Nephron progenitor cell (in vitro differentiated cells): ENCODE data around the gene PGLYRP4.

ENCODE experiments used
- DNase-seq: peaks from one replicate; pipeline ENCODE4 v3.0.0; 2021
- H3K27ac Mint-ChIP-seq: 2 replicates; pipeline ENCODE4 v1.8.0; 2021; ENCODE audit warnings: mild to moderate bottlenecking, moderate library complexity, mixed read lengths
- H3K27me3 Mint-ChIP-seq: 2 replicates; pipeline ENCODE4 v1.8.0; 2021; ENCODE audit warnings: mild to moderate bottlenecking, low read depth, mixed read lengths; ENCODE audit not compliant: poor library complexity
- H3K36me3 Mint-ChIP-seq: 2 replicates; pipeline ENCODE4 v1.8.0; 2021; ENCODE audit warnings: low read depth, mixed read lengths
- H3K4me1 Mint-ChIP-seq: 2 replicates; pipeline ENCODE4 v1.8.0; 2021; ENCODE audit warnings: mixed read lengths
- H3K4me3 Mint-ChIP-seq: 2 replicates; pipeline ENCODE4 v1.8.0; 2021; ENCODE audit warnings: mild to moderate bottlenecking, moderate library complexity, mixed read lengths
- H3K9me3 Mint-ChIP-seq: 2 replicates; pipeline ENCODE4 v1.8.0; 2021; ENCODE audit warnings: mild to moderate bottlenecking, moderate library complexity, mixed read lengths
- TF ChIP-seq, protein P1 (sequence below): fragments of 200-600 bp; sonication (generic); IDR thresholded peaks from 2 replicates; pipeline ENCODE4 v1.5.0; 2021; ENCODE audit warnings: antibody characterized with exemption

Gene PGLYRP4

GRCh38 chr1:153310526-153310925 lies 38.1 kb downstream of the PGLYRP4 start:
- H3K4me3 Mint-ChIP-seq, result no peak overlapping the region
- H3K27ac Mint-ChIP-seq, result no peak overlapping the region
- H3K9me3 Mint-ChIP-seq, result peaks cover 47% of the 10 kb centered on the region
- no peaks in the 10 kb centered on the region for H3K4me1 Mint-ChIP-seq
- TF ChIP-seq, protein P1, sequence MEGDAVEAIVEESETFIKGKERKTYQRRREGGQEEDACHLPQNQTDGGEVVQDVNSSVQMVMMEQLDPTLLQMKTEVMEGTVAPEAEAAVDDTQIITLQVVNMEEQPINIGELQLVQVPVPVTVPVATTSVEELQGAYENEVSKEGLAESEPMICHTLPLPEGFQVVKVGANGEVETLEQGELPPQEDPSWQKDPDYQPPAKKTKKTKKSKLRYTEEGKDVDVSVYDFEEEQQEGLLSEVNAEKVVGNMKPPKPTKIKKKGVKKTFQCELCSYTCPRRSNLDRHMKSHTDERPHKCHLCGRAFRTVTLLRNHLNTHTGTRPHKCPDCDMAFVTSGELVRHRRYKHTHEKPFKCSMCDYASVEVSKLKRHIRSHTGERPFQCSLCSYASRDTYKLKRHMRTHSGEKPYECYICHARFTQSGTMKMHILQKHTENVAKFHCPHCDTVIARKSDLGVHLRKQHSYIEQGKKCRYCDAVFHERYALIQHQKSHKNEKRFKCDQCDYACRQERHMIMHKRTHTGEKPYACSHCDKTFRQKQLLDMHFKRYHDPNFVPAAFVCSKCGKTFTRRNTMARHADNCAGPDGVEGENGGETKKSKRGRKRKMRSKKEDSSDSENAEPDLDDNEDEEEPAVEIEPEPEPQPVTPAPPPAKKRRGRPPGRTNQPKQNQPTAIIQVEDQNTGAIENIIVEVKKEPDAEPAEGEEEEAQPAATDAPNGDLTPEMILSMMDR, result no peak
- DNase-seq, result no peak
- no peaks in the 10 kb centered on the region for H3K36me3 Mint-ChIP-seq
- H3K27me3 Mint-ChIP-seq, result peaks cover 13% of the 10 kb centered on the region

DNA sequence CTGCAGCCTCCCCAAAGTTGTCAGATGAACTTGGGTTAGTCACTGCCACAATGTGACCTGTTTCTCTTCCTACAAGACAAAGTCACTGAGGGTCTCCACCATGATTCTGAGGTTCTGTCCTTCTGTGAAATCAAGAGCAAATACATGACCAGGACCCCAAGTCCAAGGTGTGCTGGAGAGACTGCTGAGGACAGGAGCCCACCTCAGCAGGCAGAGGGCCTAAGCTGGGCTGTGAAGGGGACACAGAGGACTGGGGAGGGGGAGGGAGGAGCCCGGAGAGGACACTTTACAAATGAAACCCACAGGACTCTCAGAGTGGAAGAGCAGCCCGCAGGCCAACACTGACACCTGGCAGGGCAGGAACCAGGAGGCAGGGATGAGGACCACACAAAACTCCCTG lies 39.2 kb downstream of the PGLYRP4 start:
- Mint-ChIP-seq H3K4me1 (no peaks in the 10 kb centered on the region), H3K9me3 (peaks cover 40% of the 10 kb centered on the region), H3K4me3 (no peak overlapping the region), H3K27ac (no peak overlapping the region), H3K27me3 (peaks cover 13% of the 10 kb centered on the region), H3K36me3 (no peaks in the 10 kb centered on the region)
- TF ChIP-seq, protein P1, result no peak
- DNase-seq, result no peak

GRCh38 chr1:153308540-153308939 lies 40.1 kb downstream of the PGLYRP4 start:
- Mint-ChIP-seq H3K27ac (no peak overlapping the region), H3K36me3 (no peaks in the 10 kb centered on the region), H3K4me1 (no peaks in the 10 kb centered on the region), H3K9me3 (peaks cover 33% of the 10 kb centered on the region), H3K27me3 (peaks cover 13% of the 10 kb centered on the region), H3K4me3 (no peak overlapping the region)
- TF ChIP-seq, protein P1, result no peak
- DNase-seq, result no peak

GRCh38 chr1:153307221-153307600 lies 41.4 kb downstream of the PGLYRP4 start:
- Mint-ChIP-seq H3K9me3 (peaks cover 23% of the 10 kb centered on the region), H3K27ac (no peak overlapping the region)

DNA sequence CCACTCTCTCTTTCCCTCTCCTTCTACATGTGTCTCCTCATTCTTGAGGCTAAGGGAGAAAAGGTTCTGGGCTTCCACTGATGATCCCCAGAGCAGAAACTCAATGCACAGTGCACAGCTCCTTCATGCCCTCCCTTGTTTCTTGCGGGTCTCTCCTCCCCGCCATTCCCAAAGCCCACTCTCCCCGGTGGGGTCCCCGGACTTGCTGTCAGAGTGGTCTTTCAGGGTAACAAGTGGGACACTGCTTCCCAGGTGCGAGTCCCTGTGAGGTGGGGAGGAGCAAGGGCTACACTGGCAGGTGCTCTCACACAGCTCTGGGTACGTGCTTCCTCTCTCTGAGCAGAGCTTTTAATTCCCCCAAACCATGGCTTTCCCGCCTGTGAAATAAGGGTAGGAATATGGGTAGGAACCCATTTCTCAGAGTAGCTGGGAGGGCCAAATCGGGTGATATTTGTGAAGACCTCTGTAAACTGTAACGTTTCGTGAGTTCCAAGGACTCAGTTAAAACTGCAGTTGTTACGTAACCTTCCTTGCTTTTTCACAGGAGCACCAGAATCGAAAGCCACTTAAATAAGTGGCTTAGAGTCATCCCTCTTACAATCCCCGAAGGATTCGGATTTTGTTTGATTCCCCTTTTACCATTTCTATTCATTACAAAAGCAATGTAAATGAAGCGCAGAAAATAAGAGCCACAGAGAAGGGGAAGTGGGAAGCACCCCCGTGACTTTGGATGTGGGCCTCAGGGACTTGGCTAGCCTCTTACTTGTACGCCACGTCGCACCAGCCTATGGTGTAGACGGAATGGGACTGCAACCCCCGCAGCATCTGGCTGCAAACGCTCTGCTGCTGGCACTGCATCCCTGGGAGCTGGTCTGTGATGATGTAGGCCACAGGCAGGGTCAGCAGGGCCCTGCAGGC lies 42.1 kb downstream of the PGLYRP4 start:
- H3K4me1 Mint-ChIP-seq, result no peaks in the 10 kb centered on the region
- no peak overlapping the region for H3K4me3 Mint-ChIP-seq
- peaks cover 14% of the 10 kb centered on the region for H3K27me3 Mint-ChIP-seq
- peaks cover 24% of the 10 kb centered on the region for H3K9me3 Mint-ChIP-seq
- no peaks in the 10 kb centered on the region for H3K36me3 Mint-ChIP-seq
- no peak overlapping the region for H3K27ac Mint-ChIP-seq
- TF ChIP-seq, protein P1, result no peak
- no peak for DNase-seq

More at GRCh38 chr1:153307221-153307600, 41.4 kb downstream of the PGLYRP4 start:
- Mint-ChIP-seq H3K36me3 (no peaks in the 10 kb centered on the region), H3K27me3 (peaks cover 14% of the 10 kb centered on the region), H3K4me3 (no peak overlapping the region), H3K4me1 (no peaks in the 10 kb centered on the region)
- TF ChIP-seq, protein P1, result no peak
- no peak for DNase-seq

- no peaks in the 10 kb centered on the region for H3K36me3 Mint-ChIP-seq
- no peak overlapping the region for H3K27ac Mint-ChIP-seq
- no peak overlapping the region for H3K4me3 Mint-ChIP-seq
- peaks cover 14% of the 10 kb centered on the region for H3K27me3 Mint-ChIP-seq
- no peak for DNase-seq
- no peaks in the 10 kb centered on the region for H3K4me1 Mint-ChIP-seq
- TF ChIP-seq, protein P1, result no peak
- peaks cover 24% of the 10 kb centered on the region for H3K9me3 Mint-ChIP-seq
Measured at GRCh38 chr1:153305682-153306081, 43.0 kb downstream of the PGLYRP4 start.
